GM10847 (cell line): Measurements from ENCODE around the gene KMT2B.

Experiments used
- POLR2A ChIP-seq: IDR thresholded peaks from 2 replicates; pipeline ENCODE4 v1.6.1; 2011; ENCODE audit not compliant: insufficient read length; ENCODE audit errors: extremely low read depth

Gene KMT2B

DNA sequence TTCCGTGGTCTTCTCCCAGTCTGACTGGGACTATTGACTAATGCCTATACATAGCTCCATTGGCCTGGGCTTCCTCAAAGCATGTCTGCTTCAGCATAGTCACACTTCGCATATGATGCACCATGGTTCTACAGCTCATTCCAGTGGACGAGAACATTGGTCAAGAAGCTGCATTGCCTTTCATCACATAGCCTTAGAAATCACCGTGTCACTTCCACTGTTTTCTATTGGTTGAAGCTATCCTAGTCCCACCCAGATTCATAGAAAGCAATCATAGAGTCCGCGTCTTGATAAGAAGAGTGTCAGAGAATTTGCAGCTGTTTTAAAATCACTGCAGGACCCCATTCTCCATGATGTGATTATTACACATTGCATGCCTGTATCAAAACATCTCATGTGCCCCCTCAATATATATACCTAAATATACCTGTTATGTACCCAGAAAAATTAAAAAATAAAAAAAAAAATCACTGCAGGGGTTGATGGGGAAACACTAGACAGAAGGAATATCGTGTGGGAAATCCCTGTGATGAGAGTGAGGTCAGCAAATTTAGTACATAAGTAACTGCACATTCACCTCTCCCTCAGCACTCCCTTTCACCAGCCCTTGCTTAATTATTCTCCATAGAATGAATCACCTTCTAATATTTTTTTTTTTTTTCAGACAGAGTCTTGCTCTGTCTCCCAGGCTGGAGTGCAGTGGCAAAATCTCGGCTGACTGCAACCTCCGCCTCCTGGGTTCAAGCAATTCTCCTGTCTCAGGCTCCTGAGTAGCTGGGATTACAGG is 55.4 kb downstream of the KMT2B start:
- TF ChIP-seq POLR2A: no peak

- TF ChIP-seq POLR2A: no peak
Observed at GRCh38 chr19:35774274-35775045, 56.7 kb downstream of the KMT2B start.

DNA sequence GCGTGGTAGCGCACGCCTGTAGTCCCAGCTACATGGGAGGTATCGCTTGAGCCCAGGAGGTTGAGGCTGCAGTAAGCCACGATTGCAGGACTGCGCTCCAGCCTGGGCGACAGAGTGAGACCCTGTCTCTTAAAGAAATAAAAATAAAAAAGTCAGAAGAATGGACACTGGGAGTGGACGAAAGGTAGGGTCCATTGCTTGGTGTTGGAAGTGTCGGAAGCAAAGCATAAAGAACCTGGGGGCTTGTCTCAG is 57.2 kb downstream of the KMT2B start:
- no peak for TF ChIP-seq POLR2A

DNA sequence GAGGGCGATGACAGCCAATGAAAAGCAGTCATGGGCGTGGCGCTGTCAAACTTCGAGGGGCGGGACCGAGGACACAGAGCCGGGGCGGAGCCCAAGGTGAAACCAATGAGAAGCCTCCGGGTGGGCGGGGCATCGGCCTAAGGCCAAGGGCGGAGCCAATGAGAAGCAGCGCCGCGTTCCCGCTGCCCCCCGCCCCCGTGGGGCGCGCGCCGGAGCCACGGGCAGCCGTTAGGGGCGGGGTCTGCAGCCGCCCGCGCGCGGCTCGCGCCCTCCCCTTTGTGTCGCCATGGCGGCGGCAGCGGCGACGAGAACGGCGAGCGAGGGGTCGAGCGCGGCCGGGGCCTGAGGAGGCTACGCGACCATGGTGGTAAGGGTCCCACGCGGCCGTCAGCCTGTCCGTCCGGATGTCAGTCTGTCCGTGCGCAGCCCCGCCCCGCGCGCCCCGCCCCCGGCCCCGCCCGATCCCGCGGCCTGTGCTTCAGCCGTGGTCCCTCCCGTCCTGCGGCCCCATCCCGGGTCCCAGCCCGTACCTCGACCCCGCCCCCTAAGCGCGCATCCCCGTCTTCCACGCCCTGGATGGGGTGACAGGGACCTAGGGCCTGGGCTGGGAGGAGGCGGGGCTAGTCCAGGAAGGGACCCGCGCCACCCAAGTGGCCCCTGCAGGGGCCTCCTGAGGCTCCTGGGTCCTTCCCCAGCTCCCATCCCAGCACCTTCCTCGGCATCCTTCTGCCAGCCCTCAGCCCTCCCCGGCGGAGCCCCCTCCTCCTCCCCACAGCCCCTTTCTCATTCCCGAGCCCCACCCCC is 57.7 kb downstream of the KMT2B start, which contains the start of gene ARHGAP33:
Gene ARHGAP33, plus strand, starts transcription at position 267 of the 804 bp plus-strand sequence. Its CDS starts 95 bp downstream, at position 362.
- TF ChIP-seq POLR2A: peak; percentile 55

- no peak for TF ChIP-seq POLR2A
Observed at GRCh38 chr19:35776102-35776788, 58.4 kb downstream of the KMT2B start.

DNA sequence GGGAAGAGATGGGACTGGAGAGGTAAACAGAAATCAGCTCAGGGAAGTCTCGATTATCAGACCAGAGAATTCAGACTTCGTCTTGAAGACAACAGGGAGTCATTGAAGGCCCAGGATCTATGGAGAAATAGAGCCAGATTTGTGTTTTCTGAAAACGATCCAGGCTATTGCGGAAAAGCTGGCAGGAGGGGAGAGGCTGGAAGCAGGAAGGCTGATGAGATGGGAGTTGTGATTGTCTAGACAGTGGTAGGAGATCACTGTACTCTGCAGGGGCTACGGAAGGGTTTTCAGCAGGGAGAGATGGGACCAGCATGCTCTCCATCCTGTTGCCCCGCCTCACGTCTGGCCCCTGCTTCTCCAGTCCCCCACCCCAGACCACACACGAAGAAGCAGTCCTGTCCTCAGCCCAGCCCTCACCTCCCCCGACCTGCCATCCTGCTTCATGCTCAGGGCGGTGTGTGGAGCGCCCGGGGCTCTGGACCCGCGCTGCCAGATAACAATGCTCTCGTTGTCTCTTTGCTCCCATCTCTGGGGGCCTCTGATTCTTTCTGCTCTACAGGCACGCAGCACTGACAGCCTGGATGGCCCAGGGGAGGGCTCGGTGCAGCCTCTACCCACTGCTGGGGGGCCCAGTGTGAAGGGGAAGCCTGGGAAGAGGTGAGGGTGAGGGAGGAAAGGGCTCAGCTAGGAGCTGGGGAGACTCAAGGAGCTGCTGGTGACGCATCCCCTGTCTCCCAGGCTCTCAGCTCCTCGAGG is 59.5 kb downstream of the KMT2B start:
- TF ChIP-seq POLR2A: no peak

GRCh38 chr19:35777961-35778360 is 60.2 kb downstream of the KMT2B start:
- no peak for TF ChIP-seq POLR2A

GRCh38 chr19:35779033-35779432 is 61.2 kb downstream of the KMT2B start:
- TF ChIP-seq POLR2A: no peak

DNA sequence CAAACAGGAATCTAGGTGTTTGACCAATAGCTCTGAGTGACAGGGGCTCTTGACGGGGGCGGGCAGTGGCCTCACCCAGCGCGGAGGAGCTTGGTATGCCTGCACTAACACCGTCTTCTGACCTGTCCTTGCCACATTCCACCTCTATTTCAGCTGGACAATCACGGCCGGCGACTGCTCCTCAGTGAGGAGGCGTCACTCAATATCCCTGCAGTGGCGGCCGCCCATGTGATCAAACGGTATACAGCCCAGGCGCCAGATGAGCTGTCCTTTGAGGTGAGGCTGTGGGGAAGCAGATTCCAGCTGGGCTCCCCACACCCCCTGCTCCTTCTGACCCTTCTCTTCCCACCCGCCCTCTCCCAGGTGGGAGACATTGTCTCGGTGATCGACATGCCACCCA is 62.3 kb downstream of the KMT2B start:
- TF ChIP-seq POLR2A: no peak

GRCh38 chr19:35780717-35781116 is 62.9 kb downstream of the KMT2B start:
- TF ChIP-seq POLR2A: no peak

DNA sequence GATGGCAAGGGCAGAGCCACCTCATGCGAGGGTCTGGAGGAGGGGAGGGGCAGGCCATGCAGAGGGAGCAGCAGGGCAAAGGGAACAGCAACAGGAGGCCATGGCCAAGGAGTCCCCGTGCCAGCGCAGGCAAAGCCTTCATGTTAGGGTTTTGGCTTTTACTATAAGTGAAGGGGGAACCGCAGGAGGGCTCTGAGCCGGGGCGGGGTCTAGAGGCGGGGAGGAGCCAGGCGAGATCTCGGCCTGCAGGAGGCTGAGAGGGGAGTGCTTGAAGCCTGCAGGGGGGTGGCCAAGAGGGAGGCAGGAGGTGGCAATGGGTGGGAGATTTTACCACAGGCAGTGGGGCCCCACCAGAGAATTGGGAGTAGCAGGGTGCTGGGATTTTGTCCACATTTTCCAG is 63.8 kb downstream of the KMT2B start:
- no peak for TF ChIP-seq POLR2A

- no peak for TF ChIP-seq POLR2A
Observed at GRCh38 chr19:35782589-35782988, 64.8 kb downstream of the KMT2B start.

- no peak for TF ChIP-seq POLR2A
Observed at GRCh38 chr19:35783469-35784434, 65.9 kb downstream of the KMT2B start.
